ENCODE measurements around the gene KCNJ1.
A peak's percentile ranks its signal among the peaks of the same experiment; 100 is the strongest.

The KCNJ1 gene

GRCh38 chr11:128846985-128847384, 20.1 kb downstream of the KCNJ1 start:
- no peak for DNase-seq

GRCh38 chr11:128845334-128845780, 21.7 kb downstream of the KCNJ1 start:
- peak; percentile 21 for DNase-seq

- no peak for DNase-seq
Observed at GRCh38 chr11:128843198-128843785, 23.8 kb downstream of the KCNJ1 start.

GRCh38 chr11:128841461-128842072, 25.5 kb downstream of the KCNJ1 start:
- DNase-seq: peak; percentile 19

- DNase-seq: no peak
Observed at GRCh38 chr11:128840783-128841182, 26.3 kb downstream of the KCNJ1 start.

GRCh38 chr11:128840137-128840536, 27.0 kb downstream of the KCNJ1 start:
- DNase-seq: peak; percentile 68

GRCh38 chr11:128839081-128839480, 28.0 kb downstream of the KCNJ1 start:
- DNase-seq: no peak

- peak; percentile 36 for DNase-seq
Observed at GRCh38 chr11:128837627-128838026, 29.5 kb downstream of the KCNJ1 start.

- no peak for DNase-seq
Observed at GRCh38 chr11:128835741-128836430, 31.2 kb downstream of the KCNJ1 start.

GRCh38 chr11:128834157-128834556, 32.9 kb downstream of the KCNJ1 start:
- DNase-seq: no peak

GRCh38 chr11:128832121-128832497, 35.0 kb downstream of the KCNJ1 start:
- DNase-seq: no peak

GRCh38 chr11:128831174-128832120, 35.6 kb downstream of the KCNJ1 start:
- peak; percentile 89 for DNase-seq

- peak; percentile 72 for DNase-seq
Observed at GRCh38 chr11:128830290-128831173, 36.6 kb downstream of the KCNJ1 start.

- no peak for DNase-seq
Observed at GRCh38 chr11:128828350-128828749, 38.7 kb downstream of the KCNJ1 start.

GRCh38 chr11:128827191-128827893, 39.8 kb downstream of the KCNJ1 start:
- no peak for DNase-seq

GRCh38 chr11:128825050-128825784, 41.9 kb downstream of the KCNJ1 start:
- DNase-seq: no peak

GRCh38 chr11:128824191-128825049, 42.7 kb downstream of the KCNJ1 start:
- DNase-seq: no peak

GRCh38 chr11:128823753-128824152, 43.3 kb downstream of the KCNJ1 start:
- no peak for DNase-seq

GRCh38 chr11:128822130-128822529, 45.0 kb downstream of the KCNJ1 start:
- DNase-seq: no peak

GRCh38 chr11:128821556-128821955, 45.5 kb downstream of the KCNJ1 start:
- no peak for DNase-seq

All from CD4-positive, alpha-beta T cell treated with Interleukin-21 for 1 hour (primary cell).